H9 (cell line): Measurements from ENCODE around the gene ZNF491. TPM values are rescaled to one million over a fixed set of nuclear protein-coding genes. Genes with fewer than 3 reads are reported as not detected.

Experiments
- DNase-seq: peaks from one replicate; pipeline ENCODE4 v3.0.0-alpha.2; 2017
- H2AFZ ChIP-seq: one replicate; pipeline ENCODE4 v1.6.1; 2013; ENCODE audit warnings: mild to moderate bottlenecking, low read length, control low read depth, moderate library complexity
- H2AK5ac ChIP-seq: 2 replicates; pipeline ENCODE4 v1.6.1; 2013; ENCODE audit warnings: low read length, control low read depth, mixed read lengths; ENCODE audit not compliant: insufficient read length
- H2BK120ac ChIP-seq: one replicate; pipeline ENCODE4 v1.6.1; 2013; ENCODE audit warnings: low read depth, mild to moderate bottlenecking, low read length, control low read depth, inconsistent platforms; ENCODE audit not compliant: poor library complexity, severe bottlenecking
- H2BK12ac ChIP-seq: 2 replicates; pipeline ENCODE4 v1.6.1; 2013; ENCODE audit warnings: low read length, control low read depth, mixed read lengths, low read depth; ENCODE audit not compliant: insufficient read length
- H2BK15ac ChIP-seq: 2 replicates; pipeline ENCODE4 v1.6.1; 2013; ENCODE audit warnings: low read depth, low read length, control low read depth
- H2BK20ac ChIP-seq: one replicate; pipeline ENCODE4 v1.6.1; 2013; ENCODE audit warnings: low read depth, mild to moderate bottlenecking, low read length, control low read depth, inconsistent platforms; ENCODE audit not compliant: poor library complexity, severe bottlenecking
- H2BK5ac ChIP-seq: 2 replicates; pipeline ENCODE4 v1.6.1; 2013; ENCODE audit warnings: low read length, control low read depth, mixed read lengths; ENCODE audit not compliant: insufficient read length
- H3K14ac ChIP-seq: 2 replicates; pipeline ENCODE4 v1.6.1; 2013; ENCODE audit warnings: low read length, control low read depth; ENCODE audit not compliant: insufficient read depth
- H3K18ac ChIP-seq: 2 replicates; pipeline ENCODE4 v1.6.1; 2013; ENCODE audit warnings: low read depth, mild to moderate bottlenecking, mixed read lengths, low read length, control low read depth; ENCODE audit not compliant: insufficient read length
- H3K23ac ChIP-seq: 2 replicates; pipeline ENCODE4 v1.6.1; 2013; ENCODE audit warnings: low read length, control low read depth, mixed read lengths, low read depth; ENCODE audit not compliant: insufficient read length
- H3K23me2 ChIP-seq: 2 replicates; pipeline ENCODE4 v1.6.1; 2013; ENCODE audit warnings: low read depth, mild to moderate bottlenecking, mixed read lengths, low read length, control low read depth; ENCODE audit not compliant: insufficient read length, poor library complexity, severe bottlenecking
- H3K27ac ChIP-seq: 2 replicates; pipeline ENCODE4 v1.5.1; 2013; ENCODE audit warnings: low read length, control low read depth, mixed read lengths, low read depth; ENCODE audit not compliant: insufficient read length
- H3K27me3 ChIP-seq: 2 replicates; pipeline ENCODE4 v1.6.1; 2013; ENCODE audit warnings: low read length, control low read depth, inconsistent platforms; ENCODE audit not compliant: insufficient read depth
- H3K4ac ChIP-seq: 2 replicates; pipeline ENCODE4 v1.6.1; 2013; ENCODE audit warnings: low read depth, mild to moderate bottlenecking, control low read depth, inconsistent platforms, low read length, moderate library complexity
- H3K4me1 ChIP-seq: 2 replicates; pipeline ENCODE4 v1.6.1; 2013; ENCODE audit warnings: low read length, control low read depth, inconsistent platforms; ENCODE audit not compliant: insufficient read depth
- H3K4me2 ChIP-seq: 2 replicates; pipeline ENCODE4 v1.6.1; 2013; ENCODE audit warnings: low read length, control low read depth, mixed read lengths; ENCODE audit not compliant: insufficient read length, insufficient read depth
- H3K56ac ChIP-seq: 2 replicates; pipeline ENCODE4 v1.6.1; 2013; ENCODE audit warnings: low read depth, mild to moderate bottlenecking, mixed read lengths, low read length, control low read depth; ENCODE audit not compliant: insufficient read length
- H3K79me1 ChIP-seq: 2 replicates; pipeline ENCODE4 v1.6.1; 2013; ENCODE audit warnings: low read depth, mild to moderate bottlenecking, moderate library complexity, low read length, control low read depth, inconsistent platforms; ENCODE audit not compliant: insufficient read depth, poor library complexity, severe bottlenecking
- H3K79me2 ChIP-seq: 2 replicates; pipeline ENCODE4 v1.6.1; 2013; ENCODE audit warnings: low read length, control low read depth, inconsistent platforms; ENCODE audit not compliant: insufficient read depth
- H3K9ac ChIP-seq: 2 replicates; pipeline ENCODE4 v1.6.1; 2013; ENCODE audit warnings: low read length, control low read depth, mixed read lengths; ENCODE audit not compliant: insufficient read length; ENCODE audit errors: extremely low read depth
- H3K9me3 ChIP-seq: one replicate; pipeline ENCODE4 v1.6.1; 2013; ENCODE audit warnings: low read depth, low read length, inconsistent platforms; ENCODE audit not compliant: control insufficient read depth
- H3T11ph ChIP-seq: one replicate; pipeline ENCODE4 v1.6.1; 2013; ENCODE audit warnings: mild to moderate bottlenecking, low read length, control low read depth, inconsistent platforms
- H4K20me1 ChIP-seq: one replicate; pipeline ENCODE4 v1.6.1; 2013; ENCODE audit not compliant: control insufficient read depth, insufficient read length, insufficient read depth
- H4K5ac ChIP-seq: 2 replicates; pipeline ENCODE4 v1.6.1; 2013; ENCODE audit warnings: low read depth, mild to moderate bottlenecking, mixed read lengths, low read length, control low read depth; ENCODE audit not compliant: insufficient read length
- H4K8ac ChIP-seq: replicated peaks from 2 replicates; pipeline ENCODE4 v1.6.1; 2013; ENCODE audit warnings: low read length, control low read depth, mixed read lengths, low read depth; ENCODE audit not compliant: insufficient read length
- H4K91ac ChIP-seq: 2 replicates; pipeline ENCODE4 v1.6.1; 2013; ENCODE audit warnings: low read depth, mild to moderate bottlenecking, moderate library complexity, mixed read lengths, low read length, control low read depth; ENCODE audit not compliant: insufficient read length
- H3K27ac Mint-ChIP-seq, 3 experiments: 2 replicates in 2 of 3; 3 replicates in 1 of 3; pipeline ENCODE4 v1.8.0; 2020 to 2021; ENCODE audit warnings: mixed read lengths in 3 of 3, mild to moderate bottlenecking in 1 of 3, moderate library complexity in 1 of 3
- H3K27me3 Mint-ChIP-seq: 2 replicates; pipeline ENCODE4 v1.8.0; 2021; ENCODE audit warnings: low read depth, mild to moderate bottlenecking, moderate library complexity, mixed read lengths
- H3K36me3 Mint-ChIP-seq, 3 experiments: 2 replicates in 2 of 3; 3 replicates in 1 of 3; pipeline ENCODE4 v1.8.0; 2020 to 2021; ENCODE audit warnings: low read depth in 3 of 3, mixed read lengths in 3 of 3; ENCODE audit not compliant: insufficient read depth in 1 of 3
- H3K4me1 Mint-ChIP-seq, 2 experiments: 2 replicates each; pipeline ENCODE4 v1.8.0; 2020; ENCODE audit warnings: mixed read lengths in 2 of 2
- H3K4me3 Mint-ChIP-seq, 2 experiments: 2 replicates in 1 of 2; 3 replicates in 1 of 2; pipeline ENCODE4 v1.8.0; 2020 to 2021; ENCODE audit warnings: mild to moderate bottlenecking in 2 of 2, mixed read lengths in 2 of 2, moderate library complexity in 1 of 2
- H3K9me3 Mint-ChIP-seq, 2 experiments: 2 replicates in 1 of 2; 3 replicates in 1 of 2; pipeline ENCODE4 v1.8.0; 2020; ENCODE audit warnings: mild to moderate bottlenecking in 2 of 2, mixed read lengths in 2 of 2, moderate library complexity in 1 of 2
- WGBS: extraction: QIAGEN DNeasy Blood & Tissue Kit; methylation state at CpG from one replicate; pipeline ENCODE4 v1.1.7; 2013; ENCODE audit warnings: missing lambda C conversion rate, low lambda C conversion rate, mixed read lengths; ENCODE audit not compliant: insufficient read length; ENCODE audit errors: extremely low coverage; 5-methylcytosine and 5-hydroxymethylcytosine counted together
- total RNA-seq: library from RNA; stranded (reverse); gene quantifications from 2 replicates; pipeline ENCODE4 v1.2.1, GENCODE V29; 2021
- TF ChIP-seq, protein P1 (sequence below): fragments of 200-600 bp; sonication (generic); conservative IDR thresholded peaks from 3 replicates; pipeline ENCODE4 v1.8.0; 2021; ENCODE audit warnings: antibody characterized with exemption, mild to moderate bottlenecking

The ZNF491 gene
- total RNA-seq, 1 experiment from 2014 or later, result 0.77 TPM

DNA sequence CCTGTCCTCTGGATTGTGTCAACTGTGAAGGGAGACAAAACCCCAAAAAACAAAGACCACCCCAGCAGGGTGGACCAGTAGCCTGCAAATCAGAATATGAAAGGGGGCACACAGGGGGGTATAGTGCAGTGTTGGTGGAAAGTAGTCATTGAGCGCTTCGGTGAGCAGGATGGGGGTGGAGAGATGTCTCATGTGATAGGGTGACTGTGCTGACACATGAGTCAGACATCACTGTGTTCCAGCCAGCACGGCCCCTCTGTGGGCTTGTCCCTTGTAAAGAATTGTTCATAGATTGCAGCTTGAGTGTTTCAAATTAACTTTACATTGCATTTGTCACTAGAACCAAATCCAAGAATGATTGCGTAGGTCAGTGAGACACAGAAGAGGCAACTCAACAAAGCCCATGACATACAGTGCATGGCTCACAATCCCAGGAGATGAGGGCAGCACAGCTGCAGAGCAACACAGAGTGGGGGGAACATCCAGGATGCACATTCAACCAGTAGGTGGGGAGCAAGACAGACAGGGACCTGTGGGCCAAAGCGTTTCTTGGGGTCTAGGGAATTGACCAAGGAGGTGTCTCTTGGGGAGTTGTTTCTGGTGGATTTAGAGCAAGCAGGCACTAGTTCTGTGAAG is 23.3 kb downstream of the ZNF491 start:
- H3K27me3 Mint-ChIP-seq, result peaks cover 10% of the 10 kb centered on the region
- Histone ChIP-seq H4K8ac (no peak overlapping the region), H3K14ac (no peak overlapping the region), H3K4ac (no peak overlapping the region), H2BK5ac (no peak overlapping the region), H3K23ac (no peak overlapping the region), H4K5ac (no peak overlapping the region), H2BK15ac (no peak overlapping the region), H4K20me1 (no peaks in the 10 kb centered on the region), H2AFZ (no peak overlapping the region), H3K4me2 (no peak overlapping the region), H4K91ac (no peak overlapping the region), H3K9me3 (no peaks in the 10 kb centered on the region), H2BK120ac (no peak overlapping the region), H3K79me1 (no peaks in the 10 kb centered on the region), H3T11ph (no peak overlapping the region), H3K56ac (no peak overlapping the region), H3K79me2 (no peaks in the 10 kb centered on the region), H3K23me2 (no peaks in the 10 kb centered on the region), H3K18ac (no peak overlapping the region), H2BK20ac (no peak overlapping the region), H3K4me1 (no peaks in the 10 kb centered on the region), H3K27me3 (no peaks in the 10 kb centered on the region), H3K9ac (no peak overlapping the region), H2AK5ac (no peak overlapping the region), H3K27ac (no peak overlapping the region), H2BK12ac (no peak overlapping the region)
- H3K4me3 Mint-ChIP-seq, result no peak overlapping the region
- peaks cover 13 to 16% of the 10 kb centered on the region in 2 experiments for H3K4me1 Mint-ChIP-seq
- H3K36me3 Mint-ChIP-seq, result peaks cover 3 to 30% (median 13%) of the 10 kb centered on the region in 3 experiments; a peak in 6 of 7 replicates
- DNase-seq, result no peak
- H3K9me3 Mint-ChIP-seq, result peaks cover 9 to 21% of the 10 kb centered on the region in 2 experiments
- TF ChIP-seq, protein P1, sequence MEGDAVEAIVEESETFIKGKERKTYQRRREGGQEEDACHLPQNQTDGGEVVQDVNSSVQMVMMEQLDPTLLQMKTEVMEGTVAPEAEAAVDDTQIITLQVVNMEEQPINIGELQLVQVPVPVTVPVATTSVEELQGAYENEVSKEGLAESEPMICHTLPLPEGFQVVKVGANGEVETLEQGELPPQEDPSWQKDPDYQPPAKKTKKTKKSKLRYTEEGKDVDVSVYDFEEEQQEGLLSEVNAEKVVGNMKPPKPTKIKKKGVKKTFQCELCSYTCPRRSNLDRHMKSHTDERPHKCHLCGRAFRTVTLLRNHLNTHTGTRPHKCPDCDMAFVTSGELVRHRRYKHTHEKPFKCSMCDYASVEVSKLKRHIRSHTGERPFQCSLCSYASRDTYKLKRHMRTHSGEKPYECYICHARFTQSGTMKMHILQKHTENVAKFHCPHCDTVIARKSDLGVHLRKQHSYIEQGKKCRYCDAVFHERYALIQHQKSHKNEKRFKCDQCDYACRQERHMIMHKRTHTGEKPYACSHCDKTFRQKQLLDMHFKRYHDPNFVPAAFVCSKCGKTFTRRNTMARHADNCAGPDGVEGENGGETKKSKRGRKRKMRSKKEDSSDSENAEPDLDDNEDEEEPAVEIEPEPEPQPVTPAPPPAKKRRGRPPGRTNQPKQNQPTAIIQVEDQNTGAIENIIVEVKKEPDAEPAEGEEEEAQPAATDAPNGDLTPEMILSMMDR, result no peak
- WGBS, result no CpG with 5 or more reads among the region's 5 CpGs
- H3K27ac Mint-ChIP-seq, result no peak overlapping the region
